Effector CD4-positive, alpha-beta T cell (primary cell): Measurements from ENCODE around the gene PCDHGA4.
"Not testable (repeated sequence)": the region's sequence is repeated elsewhere in the genome, so short reads cannot be mapped to it uniquely, and the experiment has no call there.

Source experiments
- DNase-seq: peaks from one replicate; pipeline ENCODE4 v3.0.0-alpha.2; 2020

Gene PCDHGA4

DNA sequence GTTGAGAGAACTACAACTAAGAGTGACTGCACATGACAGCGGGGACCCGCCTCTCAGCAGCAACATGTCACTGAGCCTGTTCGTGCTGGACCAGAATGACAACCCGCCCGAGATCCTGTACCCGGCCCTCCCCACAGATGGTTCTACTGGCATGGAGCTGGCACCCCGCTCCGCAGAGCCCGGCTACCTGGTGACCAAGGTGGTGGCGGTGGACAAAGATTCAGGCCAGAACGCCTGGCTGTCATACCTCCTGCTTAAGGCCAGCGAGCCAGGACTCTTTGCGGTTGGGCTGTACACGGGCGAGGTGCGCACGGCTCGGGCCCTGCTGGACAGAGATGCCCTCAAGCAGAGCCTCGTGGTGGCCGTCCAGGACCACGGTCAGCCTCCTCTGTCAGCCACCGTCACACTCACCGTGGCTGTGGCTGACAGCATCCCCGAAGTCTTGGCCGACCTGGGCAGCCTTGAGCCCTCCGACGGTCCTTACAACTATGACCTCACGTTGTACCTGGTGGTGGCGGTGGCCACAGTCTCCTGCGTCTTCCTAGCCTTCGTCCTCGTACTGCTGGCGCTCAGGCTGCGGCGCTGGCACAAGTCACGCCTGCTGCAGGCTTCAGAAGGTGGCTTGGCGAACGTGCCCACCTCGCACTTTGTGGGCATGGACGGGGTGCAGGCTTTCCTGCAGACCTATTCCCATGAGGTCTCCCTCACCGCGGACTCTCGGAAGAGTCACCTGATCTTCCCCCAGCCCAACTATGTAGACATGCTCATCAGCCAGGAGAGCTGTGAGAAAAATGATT lies 29.8 kb downstream of the PCDHGA4 start:
- DNase-seq: no peak

- not testable (repeated sequence) for DNase-seq
Observed at GRCh38 chr5:141387557-141388311, 32.9 kb downstream of the PCDHGA4 start, which contains the start of gene PCDHGB4. Gene PCDHGB4, plus strand, starts transcription at chr5:141387698. Its CDS starts 187 bp downstream, at chr5:141387885.

DNA sequence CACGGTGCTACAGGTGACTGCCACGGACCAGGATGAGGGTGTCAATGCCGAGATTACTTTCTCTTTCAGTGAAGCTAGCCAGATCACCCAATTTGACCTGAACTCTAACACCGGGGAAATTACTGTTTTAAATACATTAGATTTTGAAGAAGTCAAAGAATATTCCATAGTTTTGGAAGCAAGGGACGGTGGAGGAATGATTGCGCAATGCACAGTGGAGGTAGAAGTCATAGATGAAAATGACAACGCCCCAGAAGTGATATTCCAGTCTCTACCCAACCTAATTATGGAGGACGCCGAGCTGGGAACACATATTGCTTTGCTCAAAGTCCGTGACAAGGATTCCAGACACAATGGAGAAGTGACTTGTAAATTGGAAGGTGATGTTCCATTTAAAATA lies 33.8 kb downstream of the PCDHGA4 start:
- DNase-seq: no peak

DNA sequence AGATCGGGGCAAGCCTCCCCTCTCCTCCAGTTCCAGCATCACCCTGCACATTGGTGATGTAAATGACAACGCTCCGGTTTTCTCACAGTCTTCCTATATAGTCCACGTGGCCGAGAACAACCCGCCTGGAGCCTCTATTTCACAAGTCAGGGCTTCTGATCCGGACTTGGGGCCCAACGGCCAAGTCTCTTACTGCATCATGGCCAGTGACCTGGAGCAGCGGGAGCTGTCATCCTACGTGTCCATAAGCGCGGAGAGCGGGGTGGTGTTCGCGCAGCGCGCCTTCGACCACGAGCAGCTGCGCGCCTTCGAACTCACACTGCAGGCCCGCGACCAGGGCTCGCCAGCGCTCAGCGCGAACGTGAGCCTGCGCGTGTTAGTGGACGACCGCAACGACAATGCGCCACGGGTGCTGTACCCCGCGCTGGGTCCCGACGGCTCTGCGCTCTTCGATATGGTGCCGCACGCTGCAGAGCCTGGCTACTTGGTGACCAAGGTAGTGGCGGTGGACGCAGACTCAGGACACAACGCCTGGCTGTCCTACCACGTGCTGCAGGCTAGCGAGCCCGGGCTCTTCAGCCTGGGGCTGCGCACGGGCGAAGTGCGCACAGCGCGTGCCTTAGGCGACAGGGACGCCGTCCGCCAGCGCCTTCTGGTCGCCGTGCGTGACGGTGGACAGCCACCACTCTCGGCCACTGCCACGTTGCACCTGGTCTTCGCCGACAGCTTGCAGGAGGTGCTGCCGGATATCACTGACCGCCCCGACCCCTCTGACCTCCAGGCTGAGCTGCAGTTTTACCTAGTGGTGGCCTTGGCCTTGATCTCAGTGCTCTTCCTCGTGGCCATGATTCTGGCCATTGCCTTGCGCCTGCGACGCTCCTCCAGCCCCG lies 34.6 kb downstream of the PCDHGA4 start:
- DNase-seq: no peak

DNA sequence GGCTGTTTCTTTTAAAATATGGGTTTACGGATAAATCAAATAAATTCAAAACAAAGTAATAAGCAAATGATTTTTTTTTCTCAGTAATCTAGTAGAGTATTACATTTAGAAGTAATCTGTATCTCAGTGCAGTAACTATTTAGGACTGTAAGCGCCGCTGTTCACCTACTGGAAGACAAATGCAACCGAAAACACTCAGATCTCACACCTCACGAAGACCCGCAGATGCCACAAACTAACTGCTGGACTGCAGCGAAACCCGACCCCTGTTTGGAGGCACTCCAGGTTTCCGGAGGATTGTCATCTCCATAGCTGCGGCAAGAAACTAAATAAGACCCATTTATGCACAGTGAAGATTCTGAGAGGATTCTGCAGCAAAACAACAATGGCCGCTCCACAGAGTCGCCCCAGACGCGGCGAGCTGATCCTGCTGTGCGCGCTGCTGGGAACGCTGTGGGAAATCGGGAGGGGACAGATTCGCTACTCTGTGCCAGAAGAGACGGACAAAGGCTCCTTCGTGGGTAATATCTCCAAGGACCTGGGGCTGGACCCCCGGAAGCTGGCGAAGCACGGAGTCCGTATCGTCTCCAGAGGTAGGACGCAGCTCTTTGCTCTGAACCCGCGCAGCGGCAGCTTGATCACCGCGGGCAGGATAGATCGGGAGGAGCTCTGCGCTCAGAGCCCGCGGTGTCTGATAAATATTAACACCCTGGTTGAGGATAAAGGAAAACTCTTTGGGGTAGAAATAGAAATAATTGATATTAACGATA lies 37.8 kb downstream of the PCDHGA4 start, which contains the start of gene PCDHGA8:
Gene PCDHGA8, plus strand, starts transcription at position 205 of the 770 bp plus-strand sequence. Its CDS starts 181 bp downstream, at position 386.
- DNase-seq: no peak

- no peak for DNase-seq
Observed at GRCh38 chr5:141393267-141393666, 38.4 kb downstream of the PCDHGA4 start.

- not testable (repeated sequence) for DNase-seq
Observed at GRCh38 chr5:141394401-141395187, 39.8 kb downstream of the PCDHGA4 start.

GRCh38 chr5:141397756-141398551 lies 43.1 kb downstream of the PCDHGA4 start, which contains the start of gene PCDHGB5:
Gene PCDHGB5, plus strand, starts transcription at chr5:141397947. Its CDS starts 181 bp downstream, at chr5:141398128.
- not testable (repeated sequence) for DNase-seq

GRCh38 chr5:141398608-141399007 lies 43.8 kb downstream of the PCDHGA4 start:
- no peak for DNase-seq

DNA sequence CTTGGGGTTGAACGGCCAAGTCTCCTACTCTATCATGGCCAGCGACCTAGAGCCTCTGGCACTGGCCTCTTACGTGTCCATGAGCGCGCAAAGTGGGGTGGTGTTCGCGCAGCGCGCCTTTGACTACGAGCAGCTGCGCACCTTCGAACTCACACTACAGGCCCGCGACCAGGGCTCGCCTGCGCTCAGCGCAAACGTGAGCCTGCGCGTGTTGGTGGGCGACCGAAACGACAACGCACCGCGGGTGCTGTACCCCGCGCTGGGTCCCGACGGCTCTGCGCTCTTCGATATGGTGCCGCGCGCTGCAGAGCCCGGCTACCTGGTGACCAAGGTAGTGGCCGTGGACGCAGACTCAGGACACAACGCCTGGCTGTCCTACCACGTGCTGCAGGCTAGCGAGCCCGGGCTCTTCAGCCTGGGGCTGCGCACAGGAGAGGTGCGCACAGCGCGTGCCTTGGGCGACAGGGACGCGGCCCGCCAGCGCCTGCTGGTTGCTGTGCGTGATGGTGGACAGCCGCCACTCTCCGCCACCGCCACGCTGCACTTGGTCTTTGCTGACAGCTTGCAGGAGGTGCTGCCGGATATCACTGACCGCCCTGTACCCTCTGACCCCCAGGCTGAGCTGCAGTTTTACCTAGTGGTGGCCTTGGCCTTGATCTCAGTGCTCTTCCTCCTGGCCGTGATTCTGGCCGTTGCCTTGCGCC lies 44.9 kb downstream of the PCDHGA4 start:
- no peak for DNase-seq

GRCh38 chr5:141402553-141403243 lies 47.9 kb downstream of the PCDHGA4 start, which contains the start of gene PCDHGA9:
Gene PCDHGA9, plus strand, starts transcription at chr5:141402778. Its CDS starts 175 bp downstream, at chr5:141402953.
- DNase-seq: no peak

DNA sequence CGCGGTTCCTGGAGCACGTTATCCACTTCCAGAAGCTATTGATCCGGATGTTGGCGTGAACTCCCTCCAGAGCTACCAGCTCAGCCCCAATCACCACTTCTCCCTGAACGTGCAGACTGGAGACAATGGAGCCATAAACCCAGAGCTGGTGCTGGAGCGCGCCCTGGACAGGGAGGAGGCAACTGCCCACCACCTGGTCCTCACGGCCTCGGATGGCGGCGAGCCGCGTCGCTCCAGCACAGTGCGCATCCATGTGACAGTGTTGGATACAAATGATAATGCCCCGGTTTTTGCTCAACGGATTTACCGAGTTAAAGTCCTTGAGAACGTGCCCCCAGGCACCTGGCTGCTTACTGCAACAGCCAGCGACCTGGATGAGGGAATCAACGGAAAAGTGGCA lies 48.6 kb downstream of the PCDHGA4 start:
- no peak for DNase-seq
